G401.6 (cell line): ENCODE data around the gene NPTX1.

Experiments used
- FAIRE-seq: peaks from 2 replicates; lab custom pipeline; 2012; peaks lifted over from hg19 to GRCh38; lab: Jason Lieb, UNC

Gene NPTX1

GRCh38 chr17:80503031-80503430 lies 26.6 kb upstream of the NPTX1 start:
- no peak for FAIRE-seq

GRCh38 chr17:80502578-80502877 lies 26.1 kb upstream of the NPTX1 start:
- no peak for FAIRE-seq

GRCh38 chr17:80501741-80502577 lies 25.6 kb upstream of the NPTX1 start:
- FAIRE-seq, result no peak

- FAIRE-seq, result no peak
Measured at GRCh38 chr17:80499961-80500665, 23.7 kb upstream of the NPTX1 start.

GRCh38 chr17:80499560-80499959 lies 23.2 kb upstream of the NPTX1 start:
- no peak for FAIRE-seq

- no peak for FAIRE-seq
Measured at GRCh38 chr17:80498920-80499410, 22.6 kb upstream of the NPTX1 start.

- FAIRE-seq, result no peak
Measured at GRCh38 chr17:80498242-80498919, 22.0 kb upstream of the NPTX1 start.

- FAIRE-seq, result no peak
Measured at GRCh38 chr17:80497726-80498241, 21.4 kb upstream of the NPTX1 start.

- no peak for FAIRE-seq
Measured at GRCh38 chr17:80494547-80494946, 18.1 kb upstream of the NPTX1 start.

- FAIRE-seq, result no peak
Measured at GRCh38 chr17:80492343-80493136, 16.1 kb upstream of the NPTX1 start.

GRCh38 chr17:80491478-80492342 lies 15.3 kb upstream of the NPTX1 start:
- FAIRE-seq, result no peak

GRCh38 chr17:80487511-80487910 lies 11.1 kb upstream of the NPTX1 start:
- no peak for FAIRE-seq

GRCh38 chr17:80486692-80487091 lies 10.3 kb upstream of the NPTX1 start:
- no peak for FAIRE-seq

- FAIRE-seq, result no peak
Measured at GRCh38 chr17:80485846-80486245, 9.4 kb upstream of the NPTX1 start.

- FAIRE-seq, result no peak
Measured at GRCh38 chr17:80482555-80483308, 6.3 kb upstream of the NPTX1 start.

GRCh38 chr17:80482058-80482318 lies 5.6 kb upstream of the NPTX1 start:
- FAIRE-seq, result no peak

GRCh38 chr17:80481284-80482057 lies 5.1 kb upstream of the NPTX1 start:
- no peak for FAIRE-seq

- FAIRE-seq, result no peak
Measured at GRCh38 chr17:80480248-80480647, 3.8 kb upstream of the NPTX1 start.

- FAIRE-seq, result no peak
Measured at GRCh38 chr17:80479246-80479566, 2.8 kb upstream of the NPTX1 start.
